ENCODE results near the gene RAE1. TPM values are rescaled to one million over a fixed set of nuclear protein-coding genes. Genes with fewer than 3 reads are reported as not detected.

Gene RAE1
- 44.6 and 47.3 TPM in 2 replicates for total RNA-seq
- long read RNA-seq, transcript RAE1-201 (12 exons, 2,362 nt): minor isoform, 10 of 391 reads
- long read RNA-seq, transcript RAE1-203 (12 exons, 2,639 nt): major isoform, 352 of 391 reads
- long read RNA-seq, partial matches to known transcripts: 5 of 391 reads
- long read RNA-seq, other reads (novel, unspliced or antisense): 20 of 391 reads

DNA sequence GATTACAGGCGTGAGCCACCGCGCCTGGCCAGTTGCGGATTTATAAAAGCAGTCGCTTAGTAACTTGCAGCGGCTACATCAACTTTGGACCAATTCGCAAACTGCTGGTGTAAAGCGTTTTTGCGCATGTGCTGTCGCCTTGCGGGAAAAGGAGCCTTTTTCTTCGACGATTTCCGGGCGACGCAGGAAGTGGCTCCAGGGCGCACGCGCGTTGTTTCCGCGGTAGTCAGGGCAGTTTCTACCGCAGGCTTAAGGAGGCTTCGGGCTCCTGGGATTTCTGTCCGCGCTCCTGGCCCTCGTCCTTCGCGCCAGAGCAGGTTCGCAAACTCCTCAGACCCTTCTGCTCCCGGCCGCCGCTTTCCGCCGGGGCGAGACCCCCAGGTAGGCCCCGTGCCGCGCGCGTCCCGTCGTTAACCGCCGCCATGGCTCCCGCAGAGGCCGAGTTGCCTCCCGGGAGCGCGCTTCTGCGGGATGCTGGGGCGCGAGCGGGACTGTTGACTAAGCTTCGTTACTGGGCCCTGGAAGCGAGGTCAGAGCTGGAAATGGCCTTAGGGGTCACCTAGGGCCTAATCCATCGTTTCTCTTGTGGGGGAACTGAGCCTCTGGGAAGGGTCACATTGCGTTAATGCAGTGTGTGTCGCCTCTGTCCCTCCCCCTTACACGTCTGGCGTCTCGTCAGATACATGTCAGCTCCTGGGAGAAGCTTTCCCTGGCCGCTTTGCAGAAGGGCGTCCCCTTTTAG lies at the start of gene RAE1:
RAE1 (plus strand) TSS at position 214 of the 742 bp plus-strand sequence. CDS start 2,784 bp downstream, outside the sequence.
- TF ChIP-seq, protein P1, sequence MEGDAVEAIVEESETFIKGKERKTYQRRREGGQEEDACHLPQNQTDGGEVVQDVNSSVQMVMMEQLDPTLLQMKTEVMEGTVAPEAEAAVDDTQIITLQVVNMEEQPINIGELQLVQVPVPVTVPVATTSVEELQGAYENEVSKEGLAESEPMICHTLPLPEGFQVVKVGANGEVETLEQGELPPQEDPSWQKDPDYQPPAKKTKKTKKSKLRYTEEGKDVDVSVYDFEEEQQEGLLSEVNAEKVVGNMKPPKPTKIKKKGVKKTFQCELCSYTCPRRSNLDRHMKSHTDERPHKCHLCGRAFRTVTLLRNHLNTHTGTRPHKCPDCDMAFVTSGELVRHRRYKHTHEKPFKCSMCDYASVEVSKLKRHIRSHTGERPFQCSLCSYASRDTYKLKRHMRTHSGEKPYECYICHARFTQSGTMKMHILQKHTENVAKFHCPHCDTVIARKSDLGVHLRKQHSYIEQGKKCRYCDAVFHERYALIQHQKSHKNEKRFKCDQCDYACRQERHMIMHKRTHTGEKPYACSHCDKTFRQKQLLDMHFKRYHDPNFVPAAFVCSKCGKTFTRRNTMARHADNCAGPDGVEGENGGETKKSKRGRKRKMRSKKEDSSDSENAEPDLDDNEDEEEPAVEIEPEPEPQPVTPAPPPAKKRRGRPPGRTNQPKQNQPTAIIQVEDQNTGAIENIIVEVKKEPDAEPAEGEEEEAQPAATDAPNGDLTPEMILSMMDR (IDR thresholded peaks at IDR 0.05; ENCODE audit: unreplicated experiment): no peak
- Mint-ChIP-seq H3K27me3 (no peaks in the 10 kb centered on the region), H3K4me3 (ENCODE audit: low read depth) (peak within 1 kb of the TSS; percentile 89), H3K27ac (peak within 1 kb of the TSS; percentile 92), H3K36me3 (ENCODE audit: insufficient read depth) (peaks cover 4% of the 10 kb centered on the region), H3K4me1 (ENCODE audit: low read depth) (peaks cover 11% of the 10 kb centered on the region), H3K9me3 (ENCODE audit: low read depth) (no peaks in the 10 kb centered on the region)
- DNase-seq (ENCODE audit: low spot score, unreplicated experiment): peak; percentile 79

- peaks cover 3% of the 10 kb centered on the region for H3K4me1 Mint-ChIP-seq (ENCODE audit: low read depth)
- DNase-seq (ENCODE audit: low spot score, unreplicated experiment): no peak
- H3K9me3 Mint-ChIP-seq (ENCODE audit: low read depth): no peaks in the 10 kb centered on the region
- H3K36me3 Mint-ChIP-seq (ENCODE audit: insufficient read depth): no peaks in the 10 kb centered on the region
- H3K27me3 Mint-ChIP-seq: peaks cover 13% of the 10 kb centered on the region
- TF ChIP-seq, protein P1 (IDR thresholded peaks at IDR 0.05; ENCODE audit: unreplicated experiment): no peak
- no peak overlapping the region for H3K27ac Mint-ChIP-seq
- no peak overlapping the region for H3K4me3 Mint-ChIP-seq (ENCODE audit: low read depth)
Measured at GRCh38 chr20:57306747-57307146, 44.3 kb upstream of the RAE1 start.

GRCh38 chr20:57308451-57309271 lies 42.4 kb upstream of the RAE1 start:
- TF ChIP-seq, protein P1 (IDR thresholded peaks at IDR 0.05; ENCODE audit: unreplicated experiment): no peak
- Mint-ChIP-seq H3K9me3 (ENCODE audit: low read depth) (no peaks in the 10 kb centered on the region), H3K4me3 (ENCODE audit: low read depth) (no peak overlapping the region), H3K27me3 (peaks cover 8% of the 10 kb centered on the region), H3K27ac (no peak overlapping the region), H3K4me1 (ENCODE audit: low read depth) (peaks cover 3% of the 10 kb centered on the region), H3K36me3 (ENCODE audit: insufficient read depth) (no peaks in the 10 kb centered on the region)
- DNase-seq (ENCODE audit: low spot score, unreplicated experiment): no peak

- Mint-ChIP-seq H3K27me3 (peaks cover 11% of the 10 kb centered on the region), H3K27ac (no peak overlapping the region), H3K4me3 (ENCODE audit: low read depth) (no peak overlapping the region), H3K9me3 (ENCODE audit: low read depth) (no peaks in the 10 kb centered on the region), H3K4me1 (ENCODE audit: low read depth) (peaks cover 3% of the 10 kb centered on the region), H3K36me3 (ENCODE audit: insufficient read depth) (no peaks in the 10 kb centered on the region)
- TF ChIP-seq, protein P1 (IDR thresholded peaks at IDR 0.05; ENCODE audit: unreplicated experiment): no peak
- no peak for DNase-seq (ENCODE audit: low spot score, unreplicated experiment)
Measured at GRCh38 chr20:57309544-57310115, 41.4 kb upstream of the RAE1 start.

Data from progenitor cell of endocrine pancreas (in vitro differentiated cells).